A172 (cell line): ENCODE results near the gene GALT. TPM values are rescaled to one million over a fixed set of nuclear protein-coding genes. Genes with fewer than 3 reads are reported as not detected.

Experiments
- DNase-seq: peaks from one replicate; pipeline ENCODE4 v3.0.0-alpha.2; 2015; ENCODE audit warnings: low spot score
- total RNA-seq: library from RNA; depleted of rRNA; stranded (reverse); fragments of >200 nt; shearing (Covaris generic); gene quantifications from 2 replicates; pipeline ENCODE4 v1.2.3, GENCODE V29; 2014; rRNA removed

Gene GALT
- 19.5 and 21.1 TPM in 2 replicates for total RNA-seq

GRCh38 chr9:34646211-34647083, at the start of gene GALT:
GALT (plus strand) TSS chr9:34646675; CDS start chr9:34646705, 30 bp downstream.
- peak; percentile 73 for DNase-seq

- no peak for DNase-seq
These were observed 46.9 kb upstream of the GALT start for GRCh38 chr9:34599546-34599945.

- DNase-seq: no peak
These were observed 45.6 kb upstream of the GALT start for GRCh38 chr9:34600908-34601307.

GRCh38 chr9:34601937-34602573, 44.4 kb upstream of the GALT start:
- DNase-seq: no peak

GRCh38 chr9:34603610-34604231, 42.8 kb upstream of the GALT start:
- peak; percentile 59 for DNase-seq

- no peak for DNase-seq
These were observed 40.3 kb upstream of the GALT start for GRCh38 chr9:34606190-34606589.

- DNase-seq: no peak
These were observed 39.6 kb upstream of the GALT start for GRCh38 chr9:34606905-34607304.

GRCh38 chr9:34607331-34607730, 39.1 kb upstream of the GALT start:
- no peak for DNase-seq

- DNase-seq: no peak
These were observed 35.9 kb upstream of the GALT start for GRCh38 chr9:34610434-34611206.

GRCh38 chr9:34611251-34611810, 35.1 kb upstream of the GALT start:
- no peak for DNase-seq

GRCh38 chr9:34611811-34612787, 34.4 kb upstream of the GALT start, which contains the start of gene RPP25L:
RPP25L (minus strand) TSS chr9:34612097; CDS start chr9:34611296, 801 bp downstream.
- peak; percentile 52 for DNase-seq

GRCh38 chr9:34612788-34613390, 33.6 kb upstream of the GALT start:
- DNase-seq: peak; percentile 63

GRCh38 chr9:34615132-34615531, 31.3 kb upstream of the GALT start:
- DNase-seq: no peak

GRCh38 chr9:34620061-34620994, 26.1 kb upstream of the GALT start, which contains the start of gene DCTN3:
DCTN3 (minus strand) TSS chr9:34620495; CDS start chr9:34620464, 31 bp downstream.
- DNase-seq: peak; percentile 97

GRCh38 chr9:34623374-34624235, 22.9 kb upstream of the GALT start:
- no peak for DNase-seq

- DNase-seq: no peak
These were observed 21.8 kb upstream of the GALT start for GRCh38 chr9:34624475-34625185.

GRCh38 chr9:34625186-34625486, 21.3 kb upstream of the GALT start:
- no peak for DNase-seq
